IMR-90 (cell line): ENCODE data around the gene JMY. TPM values are rescaled to one million over a fixed set of nuclear protein-coding genes. Genes with fewer than 3 reads are reported as not detected.

ENCODE experiments used
- ATAC-seq: fragments of 200-7000 bp; cut with Tn5 transposase; 2 replicates; pipeline ENCODE4 v1.9.1; 2020; ENCODE audit warnings: low read depth, mild to moderate bottlenecking, moderate library complexity
- BruUV-seq: library from RNA; stranded (reverse); fragments of 400-500 nt; replicated peaks from 2 replicates; lab custom pipeline; 2021; lab: Mats Ljungman, UMichigan
- CTCF ChIA-PET: fragments of 300-600 bp; formaldehyde crosslinking; extraction: SDS; loops from one replicate; lab custom pipeline; 2021; ENCODE audit warnings: antibody characterized with exemption; lab: Yijun Ruan, JAX
- POLR2A ChIA-PET: fragments of 300-600 bp; sonication (Branson Sonifier 250); formaldehyde crosslinking; loops from one replicate; lab custom pipeline; 2022; ENCODE audit warnings: antibody characterized with exemption; ENCODE audit not compliant: unreplicated experiment; lab: Charles Lee
- DNase-seq: peaks from one replicate; pipeline ENCODE4 v3.0.0; 2013
- H2AFZ ChIP-seq: replicated peaks from 2 replicates; pipeline ENCODE3; 2013; ENCODE audit warnings: low read length, mild to moderate bottlenecking; ENCODE audit not compliant: poor library complexity
- H2AK5ac ChIP-seq: 2 replicates; pipeline ENCODE4 v1.6.1; 2013; ENCODE audit warnings: low read depth, low read length, inconsistent platforms
- H2AK9ac ChIP-seq: replicated peaks from 2 replicates; pipeline ENCODE3; 2013; ENCODE audit warnings: mild to moderate bottlenecking, low read depth, low read length, moderate library complexity; ENCODE audit not compliant: poor library complexity
- H2BK120ac ChIP-seq: 2 replicates; pipeline ENCODE4 v1.6.1; 2013; ENCODE audit warnings: low read depth, low read length, inconsistent platforms
- H2BK15ac ChIP-seq: 3 replicates; pipeline ENCODE4 v1.6.1; 2013; ENCODE audit warnings: low read depth, low read length, inconsistent platforms
- H2BK20ac ChIP-seq: 2 replicates; pipeline ENCODE4 v1.6.1; 2013; ENCODE audit warnings: low read depth, mild to moderate bottlenecking, inconsistent platforms, low read length, moderate library complexity
- H2BK5ac ChIP-seq: 2 replicates; pipeline ENCODE4 v1.6.1; 2013; ENCODE audit warnings: mild to moderate bottlenecking, low read depth, low read length, inconsistent platforms; ENCODE audit not compliant: poor library complexity, severe bottlenecking
- H3K14ac ChIP-seq: replicated peaks from 2 replicates; pipeline ENCODE4 v1.6.1; 2013; ENCODE audit warnings: low read depth, low read length, inconsistent platforms
- H3K18ac ChIP-seq: 2 replicates; pipeline ENCODE4 v1.6.1; 2013; ENCODE audit warnings: low read depth, low read length, control low read depth
- H3K23ac ChIP-seq: 2 replicates; pipeline ENCODE4 v1.6.1; 2013; ENCODE audit warnings: low read depth, low read length, inconsistent platforms
- H3K27ac ChIP-seq: 2 replicates; pipeline ENCODE4 v1.5.1; 2013; ENCODE audit warnings: mild to moderate bottlenecking, control low read depth, low read length; ENCODE audit not compliant: insufficient read depth
- H3K27me3 ChIP-seq: 2 replicates; pipeline ENCODE4 v1.6.1; 2013; ENCODE audit warnings: low read length; ENCODE audit not compliant: control insufficient read depth, insufficient read depth
- H3K36me3 ChIP-seq: 2 replicates; pipeline ENCODE4 v1.6.1; 2013; ENCODE audit warnings: low read length, mixed read lengths; ENCODE audit not compliant: control insufficient read depth, insufficient read depth
- H3K4ac ChIP-seq: 2 replicates; pipeline ENCODE4 v1.6.1; 2013; ENCODE audit warnings: low read depth, low read length, inconsistent platforms
- H3K4me1 ChIP-seq: 2 replicates; pipeline ENCODE4 v1.6.1; 2013; ENCODE audit warnings: low read length, mixed read lengths; ENCODE audit not compliant: control insufficient read depth, insufficient read depth
- H3K4me2 ChIP-seq: 2 replicates; pipeline ENCODE4 v1.6.1; 2013; ENCODE audit warnings: low read depth, mild to moderate bottlenecking, control low read depth, low read length, moderate library complexity
- H3K4me3 ChIP-seq: 2 replicates; pipeline ENCODE4 v1.5.1; 2013; ENCODE audit warnings: low read depth, mild to moderate bottlenecking, control low read depth, low read length, moderate library complexity; ENCODE audit not compliant: insufficient read depth
- H3K56ac ChIP-seq: 2 replicates; pipeline ENCODE4 v1.6.1; 2013; ENCODE audit warnings: low read length, inconsistent platforms; ENCODE audit not compliant: insufficient read depth; ENCODE audit errors: extremely low read depth
- H3K79me1 ChIP-seq, 2 experiments: 2 replicates each; pipeline ENCODE4 v1.6.1; 2013; ENCODE audit warnings: low read length in 2 of 2, inconsistent platforms in 1 of 2, low read depth in 1 of 2
- H3K9ac ChIP-seq: 2 replicates; pipeline ENCODE4 v1.6.1; 2013; ENCODE audit warnings: low read depth, low read length, control low read depth
- H3K9me1 ChIP-seq: 2 replicates; pipeline ENCODE4 v1.6.1; 2013; ENCODE audit warnings: low read length, inconsistent platforms; ENCODE audit not compliant: insufficient read depth
- H3K9me3 ChIP-seq: 2 replicates; pipeline ENCODE4 v1.6.1; 2013; ENCODE audit warnings: low read length; ENCODE audit not compliant: control insufficient read depth, insufficient read depth
- H4K20me1 ChIP-seq: 2 replicates; pipeline ENCODE4 v1.6.1; 2013; ENCODE audit warnings: low read length, inconsistent platforms; ENCODE audit not compliant: insufficient read depth
- H4K5ac ChIP-seq: 2 replicates; pipeline ENCODE4 v1.6.1; 2013; ENCODE audit warnings: mild to moderate bottlenecking, low read depth, low read length, control low read depth
- H4K8ac ChIP-seq, 2 experiments: 2 replicates each; pipeline ENCODE4 v1.6.1; 2013; ENCODE audit warnings: low read depth in 2 of 2, low read length in 2 of 2, control low read depth in 1 of 2, inconsistent platforms in 1 of 2
- H4K91ac ChIP-seq: 2 replicates; pipeline ENCODE4 v1.6.1; 2013; ENCODE audit warnings: low read depth, low read length, inconsistent platforms; ENCODE audit not compliant: insufficient read depth
- BHLHE40 ChIP-seq: fragments of 150-350 bp; IDR thresholded peaks from 2 replicates; pipeline ENCODE4 v1.6.1; 2016; ENCODE audit warnings: mild to moderate bottlenecking, low read depth, low read length
- CHD1 ChIP-seq: IDR thresholded peaks from 2 replicates; pipeline ENCODE4 v1.6.1; 2012; ENCODE audit warnings: low read depth, low read length, improper control_type of control experiment
- MAFK ChIP-seq: IDR thresholded peaks from 2 replicates; pipeline ENCODE4 v1.6.1; 2012; ENCODE audit warnings: low read depth, low read length, improper control_type of control experiment
- MXI1 ChIP-seq: IDR thresholded peaks from 2 replicates; pipeline ENCODE4 v1.6.1; 2012; ENCODE audit warnings: low read depth, mild to moderate bottlenecking, low read length, moderate library complexity, borderline replicate concordance
- NFE2L2 ChIP-seq: fragments of 150-350 bp; IDR thresholded peaks from 2 replicates; pipeline ENCODE4 v1.6.1; 2016; ENCODE audit warnings: low read depth, mild to moderate bottlenecking, low read length
- RAD21 ChIP-seq: IDR thresholded peaks from 2 replicates; pipeline ENCODE4 v1.6.1; 2012; ENCODE audit warnings: low read length, improper control_type of control experiment
- SMC3 ChIP-seq: fragments of 150-350 bp; IDR thresholded peaks from 2 replicates; pipeline ENCODE4 v1.6.1; 2016; ENCODE audit warnings: low read depth, mild to moderate bottlenecking, antibody characterized with exemption, low read length, moderate library complexity
- WGBS, 2 experiments: methylation state at CpG; one replicate each; pipeline versions ENCODE4 v1.1.5 to v1.1.7; 2013; ENCODE audit warnings: missing lambda C conversion rate in 2 of 2; ENCODE audit not compliant: insufficient read length in 1 of 2; ENCODE audit errors: extremely low coverage in 2 of 2; 5-methylcytosine and 5-hydroxymethylcytosine counted together
- dilution Hi-C: fragments of 300-500 bp; cut with HindIII; formaldehyde crosslinking; loops from one replicate; pipeline ENCODE4 v1.14.3; 2018; ENCODE audit warnings: low sequenced_read_pairs; ENCODE audit not compliant: unreplicated experiment
- in situ Hi-C: fragments of 300-500 bp; cut with MboI; formaldehyde crosslinking; loops from 3 replicates; pipeline ENCODE4 v1.14.3; 2019; ENCODE audit warnings: low sequenced_read_pairs, inconsistent platforms, mixed read lengths
- intact Hi-C: fragments of 100-400 bp; cut with micrococcal nuclease; formaldehyde crosslinking; loops from 2 replicates; pipeline ENCODE4 v1.10.0; 2022
- polyA plus RNA-seq, 3 experiments: library from polyadenylated mRNA; depleted of rRNA; stranded (reverse); fragments of >200 nt; gene quantifications; 2 replicates each; pipeline ENCODE4 v1.2.3, GENCODE V29; 2012; ENCODE audit warnings: low replicate concordance in 1 of 3
- total RNA-seq: library from RNA; depleted of rRNA; stranded (reverse); fragments of >200 nt; gene quantifications from 2 replicates; pipeline ENCODE4 v1.2.3, GENCODE V29; 2012
- TF ChIP-seq, protein P1 (sequence below): fragments of 150-350 bp; IDR thresholded peaks from 2 replicates; pipeline ENCODE4 v1.6.1; 2016; ENCODE audit warnings: low read depth, mild to moderate bottlenecking, low read length, moderate library complexity, borderline replicate concordance
- TF ChIP-seq, protein P2 (sequence below): conservative IDR thresholded peaks from 2 replicates; pipeline ENCODE4 v1.5.1; 2012; ENCODE audit warnings: mild to moderate bottlenecking, low read depth, low read length, improper control_type of control experiment

The JMY gene
- total and polyA plus RNA-seq, 2 of the 4 experiments (the other 2 are of a cell fraction): 1.7 to 3.2 TPM

DNA sequence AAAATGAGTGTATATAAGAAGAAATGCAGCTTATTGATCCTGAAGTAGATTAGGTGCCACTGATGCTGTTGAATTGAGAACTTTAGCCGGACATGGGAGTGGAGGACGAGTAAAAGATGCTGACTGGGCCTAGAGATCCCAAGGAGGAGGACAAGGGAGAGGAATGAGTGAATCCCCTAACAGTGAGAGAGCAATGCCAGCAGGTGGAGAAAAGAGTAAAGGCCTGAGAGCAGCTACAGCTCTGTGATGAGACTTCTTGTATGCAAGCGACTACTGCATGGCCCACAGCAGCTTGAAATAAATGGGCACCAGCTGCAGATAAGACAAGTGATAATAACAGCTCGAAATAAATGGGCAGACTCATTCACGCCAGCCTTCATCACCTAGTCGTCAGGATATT is 44.5 kb upstream of the JMY start:
- Histone ChIP-seq H2AK5ac (no peak overlapping the region), H3K18ac (no peak overlapping the region), H3K27ac (no peak overlapping the region), H3K23ac (no peak overlapping the region), H3K9me3 (no peaks in the 10 kb centered on the region), H3K4me2 (no peak overlapping the region), H3K36me3 (no peaks in the 10 kb centered on the region), H2AFZ (no peak overlapping the region), H3K9ac (no peak overlapping the region), H3K4me3 (no peak overlapping the region), H3K56ac (no peak overlapping the region), H2BK20ac (no peak overlapping the region), H3K79me1 (no peaks in the 10 kb centered on the region), H3K27me3 (no peaks in the 10 kb centered on the region), H2BK120ac (no peak overlapping the region), H4K91ac (no peak overlapping the region), H4K8ac (no peak overlapping the region), H3K4ac (no peak overlapping the region), H3K4me1 (no peaks in the 10 kb centered on the region), H2BK5ac (no peak overlapping the region), H4K5ac (no peak overlapping the region), H2BK15ac (no peak overlapping the region), H4K20me1 (no peaks in the 10 kb centered on the region), H3K9me1 (no peaks in the 10 kb centered on the region), H2AK9ac (no peak overlapping the region), H3K14ac (no peak overlapping the region)
- no peak for ATAC-seq
- ChIA-PET POLR2A (interaction anchor here (0.7 kb wide), 1 partner anchor 11 kb away, joined by 3 read pairs; no protein-coding TSS in a partner anchor), CTCF (interaction anchor here (0.6 to 0.8 kb wide), 3 partner anchors 9 to 293 kb away, joined by 4 to 5 read pairs (median 4); no protein-coding TSS in a partner anchor)
- dilution Hi-C loops: no loop called here
- no TSS peak for BruUV-seq
- 74% methylated on average over 3 of the region's 6 CpGs; no CpG with 5 or more reads in 1 of the 2 experiments for WGBS, 2 experiments
- DNase-seq: no peak
- intact Hi-C loops: no loop called here
- in situ Hi-C loops: no loop called here
- TF ChIP-seq MXI1: no peak
- no peak for TF ChIP-seq CHD1
- no peak for TF ChIP-seq MAFK
- no peak for TF ChIP-seq RAD21
- no peak for TF ChIP-seq NFE2L2
- TF ChIP-seq, protein P1, sequence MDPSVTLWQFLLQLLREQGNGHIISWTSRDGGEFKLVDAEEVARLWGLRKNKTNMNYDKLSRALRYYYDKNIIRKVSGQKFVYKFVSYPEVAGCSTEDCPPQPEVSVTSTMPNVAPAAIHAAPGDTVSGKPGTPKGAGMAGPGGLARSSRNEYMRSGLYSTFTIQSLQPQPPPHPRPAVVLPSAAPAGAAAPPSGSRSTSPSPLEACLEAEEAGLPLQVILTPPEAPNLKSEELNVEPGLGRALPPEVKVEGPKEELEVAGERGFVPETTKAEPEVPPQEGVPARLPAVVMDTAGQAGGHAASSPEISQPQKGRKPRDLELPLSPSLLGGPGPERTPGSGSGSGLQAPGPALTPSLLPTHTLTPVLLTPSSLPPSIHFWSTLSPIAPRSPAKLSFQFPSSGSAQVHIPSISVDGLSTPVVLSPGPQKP: no peak
- TF ChIP-seq, protein P2, sequence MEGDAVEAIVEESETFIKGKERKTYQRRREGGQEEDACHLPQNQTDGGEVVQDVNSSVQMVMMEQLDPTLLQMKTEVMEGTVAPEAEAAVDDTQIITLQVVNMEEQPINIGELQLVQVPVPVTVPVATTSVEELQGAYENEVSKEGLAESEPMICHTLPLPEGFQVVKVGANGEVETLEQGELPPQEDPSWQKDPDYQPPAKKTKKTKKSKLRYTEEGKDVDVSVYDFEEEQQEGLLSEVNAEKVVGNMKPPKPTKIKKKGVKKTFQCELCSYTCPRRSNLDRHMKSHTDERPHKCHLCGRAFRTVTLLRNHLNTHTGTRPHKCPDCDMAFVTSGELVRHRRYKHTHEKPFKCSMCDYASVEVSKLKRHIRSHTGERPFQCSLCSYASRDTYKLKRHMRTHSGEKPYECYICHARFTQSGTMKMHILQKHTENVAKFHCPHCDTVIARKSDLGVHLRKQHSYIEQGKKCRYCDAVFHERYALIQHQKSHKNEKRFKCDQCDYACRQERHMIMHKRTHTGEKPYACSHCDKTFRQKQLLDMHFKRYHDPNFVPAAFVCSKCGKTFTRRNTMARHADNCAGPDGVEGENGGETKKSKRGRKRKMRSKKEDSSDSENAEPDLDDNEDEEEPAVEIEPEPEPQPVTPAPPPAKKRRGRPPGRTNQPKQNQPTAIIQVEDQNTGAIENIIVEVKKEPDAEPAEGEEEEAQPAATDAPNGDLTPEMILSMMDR: no peak
- no peak for TF ChIP-seq SMC3
- no peak for TF ChIP-seq BHLHE40
